KMS-11 (cell line): ENCODE results near the gene PRDM16.

Source experiments
- H2AFZ ChIP-seq: fragments of 200-600 bp; sonication (generic); 2 replicates; pipeline ENCODE4 v1.6.1; 2016; ENCODE audit warnings: antibody characterized with exemption, mixed run types, low read depth
- H3K27ac ChIP-seq: fragments of 200-600 bp; sonication (generic); 2 replicates; pipeline ENCODE4 v1.6.1; 2016; ENCODE audit warnings: mild to moderate bottlenecking, mixed run types
- H3K27me3 ChIP-seq: fragments of 200-600 bp; sonication (generic); 2 replicates; pipeline ENCODE4 v1.6.1; 2017; ENCODE audit warnings: mild to moderate bottlenecking, low read depth, mixed run types, moderate library complexity; ENCODE audit not compliant: insufficient read depth
- H3K36me3 ChIP-seq: fragments of 200-600 bp; sonication (generic); 2 replicates; pipeline ENCODE4 v1.6.1; 2017; ENCODE audit warnings: mild to moderate bottlenecking, mixed run types; ENCODE audit not compliant: insufficient read depth
- H3K4me1 ChIP-seq: fragments of 200-600 bp; sonication (generic); 2 replicates; pipeline ENCODE4 v1.6.1; 2016; ENCODE audit warnings: mild to moderate bottlenecking, low read depth, mixed run types; ENCODE audit not compliant: poor library complexity, severe bottlenecking
- H3K4me2 ChIP-seq: fragments of 200-600 bp; sonication (generic); 2 replicates; pipeline ENCODE4 v1.7.0; 2016; ENCODE audit warnings: mild to moderate bottlenecking, mixed run types
- H3K4me3 ChIP-seq: fragments of 200-600 bp; sonication (generic); IDR thresholded peaks from 2 replicates; pipeline ENCODE4 v1.6.1; 2017; ENCODE audit warnings: low read depth, low read length, mixed read lengths; ENCODE audit not compliant: insufficient read depth
- H3K79me2 ChIP-seq: fragments of 200-600 bp; sonication (generic); 2 replicates; pipeline ENCODE4 v1.6.1; 2016; ENCODE audit warnings: low read depth, mixed run types; ENCODE audit not compliant: insufficient read depth
- H3K9ac ChIP-seq: fragments of 200-600 bp; sonication (generic); 2 replicates; pipeline ENCODE4 v1.6.1; 2016; ENCODE audit warnings: mild to moderate bottlenecking, mixed run types
- H4K20me1 ChIP-seq: fragments of 200-600 bp; sonication (generic); 2 replicates; pipeline ENCODE4 v1.6.1; 2016; ENCODE audit warnings: mild to moderate bottlenecking, mixed run types; ENCODE audit not compliant: insufficient read depth
- CTCF ChIP-seq: fragments of 200-600 bp; sonication (generic); conservative IDR thresholded peaks from 2 replicates; pipeline ENCODE4 v1.6.1; 2017; ENCODE audit warnings: low read depth, mild to moderate bottlenecking, antibody characterized with exemption, low read length, moderate library complexity, mixed read lengths

PRDM16 gene

GRCh38 chr1:3279182-3279470, 210.1 kb downstream of the PRDM16 start:
- Histone ChIP-seq H3K27me3 (peaks cover 80% of the 10 kb centered on the region), H3K4me2 (no peak overlapping the region)
- no peak for TF ChIP-seq CTCF

GRCh38 chr1:3281735-3282134, 212.7 kb downstream of the PRDM16 start:
- H3K27me3 ChIP-seq = peaks cover 77% of the 10 kb centered on the region
- no peaks in the 10 kb centered on the region for H3K4me1 ChIP-seq
- no peak overlapping the region for H3K4me2 ChIP-seq
- H3K79me2 ChIP-seq = no peaks in the 10 kb centered on the region
- no peak overlapping the region for H3K4me3 ChIP-seq
- no peaks in the 10 kb centered on the region for H4K20me1 ChIP-seq
- TF ChIP-seq CTCF = no peak
- H3K36me3 ChIP-seq = no peaks in the 10 kb centered on the region
- no peak overlapping the region for H2AFZ ChIP-seq
- no peak overlapping the region for H3K9ac ChIP-seq
- no peak overlapping the region for H3K27ac ChIP-seq

More at GRCh38 chr1:3279182-3279470, 210.1 kb downstream of the PRDM16 start:
- Histone ChIP-seq H3K9ac (no peak overlapping the region), H3K4me3 (no peak overlapping the region), H3K36me3 (no peaks in the 10 kb centered on the region), H2AFZ (no peak overlapping the region), H3K27ac (no peak overlapping the region), H4K20me1 (no peaks in the 10 kb centered on the region), H3K4me1 (no peaks in the 10 kb centered on the region), H3K79me2 (no peaks in the 10 kb centered on the region)

GRCh38 chr1:3282186-3282585, 213.2 kb downstream of the PRDM16 start:
- Histone ChIP-seq H4K20me1 (no peaks in the 10 kb centered on the region), H3K27me3 (peaks cover 76% of the 10 kb centered on the region), H3K4me1 (no peaks in the 10 kb centered on the region), H3K79me2 (no peaks in the 10 kb centered on the region), H3K36me3 (no peaks in the 10 kb centered on the region), H3K9ac (no peak overlapping the region), H3K27ac (no peak overlapping the region), H3K4me3 (no peak overlapping the region), H3K4me2 (no peak overlapping the region), H2AFZ (no peak overlapping the region)
- TF ChIP-seq CTCF = no peak

- H3K9ac ChIP-seq = no peak overlapping the region
- TF ChIP-seq CTCF = no peak
- H4K20me1 ChIP-seq = no peaks in the 10 kb centered on the region
- no peaks in the 10 kb centered on the region for H3K36me3 ChIP-seq
- peaks cover 76% of the 10 kb centered on the region for H3K27me3 ChIP-seq
- no peaks in the 10 kb centered on the region for H3K4me1 ChIP-seq
- no peaks in the 10 kb centered on the region for H3K79me2 ChIP-seq
- H2AFZ ChIP-seq = no peak overlapping the region
- no peak overlapping the region for H3K4me2 ChIP-seq
- H3K27ac ChIP-seq = no peak overlapping the region
- H3K4me3 ChIP-seq = no peak overlapping the region
Observed at GRCh38 chr1:3282656-3283430, 213.8 kb downstream of the PRDM16 start.
